GM12878 (cell line): Measurements from ENCODE around the gene TMEM207. TPM values are rescaled to one million over a fixed set of nuclear protein-coding genes. Genes with fewer than 3 reads are reported as not detected.

ENCODE experiments used
- ATF2 ChIP-seq: IDR thresholded peaks from 2 replicates; pipeline ENCODE4 v1.6.1; 2012; ENCODE audit warnings: low read length, inconsistent platforms
- GABPA ChIP-seq: IDR thresholded peaks from 2 replicates; pipeline ENCODE4 v1.6.1; 2014; ENCODE audit warnings: antibody characterized with exemption, low read depth, mild to moderate bottlenecking, inconsistent platforms
- HDGF ChIP-seq: fragments of 450-650 bp; IDR thresholded peaks from 2 replicates; pipeline ENCODE4 v1.6.1; 2016; ENCODE audit warnings: antibody characterized with exemption
- PRDM15 ChIP-seq: fragments of 450-650 bp; formaldehyde crosslinking; IDR thresholded peaks from 2 replicates; pipeline ENCODE4 v1.4.0; 2020; ENCODE audit warnings: mild to moderate bottlenecking, moderate library complexity
- polyA plus RNA-seq, 11 experiments: library from polyadenylated mRNA; depleted of rRNA in 4 of 11; unstranded in 6 of 11; stranded (reverse) in 5 of 11; fragments of >200 nt; fragmentation: Nextera tagmentation in 4 of 11; fragmentation: Illumina TruSeq in 1 of 11; extraction: Ambion mirVana in 4 of 11; extraction: Trizol in 1 of 11; gene quantifications; 1 replicate in 1 of 11; 2 replicates in 10 of 11; pipeline versions ENCODE4 v1.2.1 to v1.2.3, GENCODE V29; 2011 to 2016; ENCODE audit warnings: inconsistent platforms in 2 of 11, missing spikeins in 2 of 11, low read depth in 1 of 11
- total RNA-seq, 4 experiments: library from RNA; depleted of rRNA in 3 of 4; stranded (reverse); fragments of >200 nt in 3 of 4; fragmentation: Illumina TruSeq in 1 of 4; extraction: Trizol in 1 of 4; gene quantifications; 2 replicates each; pipeline versions ENCODE4 v1.2.1 to v1.2.3, GENCODE V29; 2013 to 2021

The TMEM207 gene
- total and polyA plus RNA-seq, 10 of the 15 experiments (the other 5 are each of a cell fraction or from before 2014, with no cell fraction given) = not detected

GRCh38 chr3:190387578-190388213 is 62.0 kb downstream of the TMEM207 start, which contains the start of gene CLDN16 (continued):
- TF ChIP-seq HDGF = no peak
- TF ChIP-seq PRDM15 = no peak
- no peak for TF ChIP-seq GABPA
- no peak for TF ChIP-seq ATF2
- TF ChIP-seq, all 136 proteins: peak for 0
